Spleen (tissue), 7 donors: ENCODE results near the gene STK39.

ENCODE experiments used
- CTCF ChIP-seq, 11 experiments: fragments of 200-600 bp in 7 of 11; fragments of 450-650 bp in 4 of 11; sonication (generic) in 4 of 11; IDR thresholded peaks in 8 of 11; conservative IDR thresholded peaks in 3 of 11; 1 replicate in 7 of 11; 2 replicates in 4 of 11; pipeline versions ENCODE4 v1.4.0 to v1.8.0; 2016 to 2021; ENCODE audit warnings: antibody characterized with exemption in 11 of 11, inconsistent platforms in 4 of 11, mild to moderate bottlenecking in 1 of 11
- POLR2A ChIP-seq, 3 donors: fragments of 450-650 bp; IDR thresholded peaks; one replicate each; pipeline ENCODE4 v1.5.1; 2017; ENCODE audit warnings: antibody characterized with exemption in 3 of 3, mild to moderate bottlenecking in 1 of 3
- POLR2AphosphoS5 ChIP-seq, 3 donors: sonication (generic); formaldehyde crosslinking; IDR thresholded peaks; one replicate each; pipeline ENCODE4 v1.5.1; 2017; ENCODE audit warnings: antibody characterized with exemption in 3 of 3
- donor health status: DM: no; HTN: no; CAD: no; lungs with moderate emphysema.
- donor health status: DM: no; HTN: no; CAD: no.
- donor health status: DM: no; HTN: no; CAD: no.

- TF ChIP-seq CTCF (IDR thresholded peaks at IDR 0.05 in 8 of 11, conservative IDR thresholded peaks at IDR 0.05 in 3 of 11), result no peak
- TF ChIP-seq POLR2AphosphoS5 (IDR thresholded peaks at IDR 0.05), result no peak
- TF ChIP-seq POLR2A (IDR thresholded peaks at IDR 0.05), result no peak
Observed at GRCh38 chr2:168132389-168132788, 115.0 kb downstream of the STK39 start.
